Mucosa of descending colon (tissue), 3 donors: ENCODE measurements around the gene MAMDC4. TPM values are rescaled to one million over a fixed set of nuclear protein-coding genes. Genes with fewer than 3 reads are reported as not detected.

Experiments
- ATAC-seq: fragments of 200-7000 bp; cut with Tn5 transposase; one replicate; pipeline ENCODE4 v1.9.1; 2020; ENCODE audit warnings: mild to moderate bottlenecking, moderate library complexity
- DNase-seq, 3 donors: peaks; one replicate each; pipeline ENCODE4 v3.0.0-alpha.2; 2020
- H3K36me3 ChIP-seq: fragments of 200-600 bp; one replicate; pipeline ENCODE4 v1.8.0; 2021; ENCODE audit warnings: low read depth, mild to moderate bottlenecking
- H3K4me1 ChIP-seq: fragments of 200-600 bp; one replicate; pipeline ENCODE4 v1.8.0; 2021; ENCODE audit warnings: low read depth, mild to moderate bottlenecking
- H3K4me3 ChIP-seq: fragments of 200-600 bp; one replicate; pipeline ENCODE4 v1.8.0; 2021; ENCODE audit warnings: mild to moderate bottlenecking
- H3K9me3 ChIP-seq: fragments of 200-600 bp; one replicate; pipeline ENCODE4 v1.8.0; 2021; ENCODE audit warnings: mild to moderate bottlenecking
- CTCF ChIP-seq: fragments of 200-600 bp; IDR thresholded peaks from one replicate; pipeline ENCODE4 v1.8.0; 2022; ENCODE audit warnings: antibody characterized with exemption, mild to moderate bottlenecking
- intact Hi-C, 2 donors: fragments of 100-400 bp; cut with DNase I in 1 of 2; cut with micrococcal nuclease in 1 of 2; formaldehyde crosslinking; loops; one replicate each; pipeline versions ENCODE4 v1.11.0 to v1.11.1; 2022; cut with DNase I, micrococcal nuclease
- total RNA-seq, 3 donors: library from RNA; stranded (reverse); fragmentation: NEBNext Ultra II Directional in 2 of 3; extraction: Animal tissue kit (Norgen Biotek cat#: 25700) in 2 of 3; gene quantifications; one replicate each; pipeline versions ENCODE4 v1.2.1 to v1.2.4, GENCODE V29; 2021 to 2023
- donor health status: DM: no; HTN: no; CAD: no; lungs with moderate emphysema.
- donor health status: DM: no; HTN: no; CAD: no.
- donor health status: DM: no; HTN: yes; CAD: no.

The MAMDC4 gene
- total RNA-seq, 3 donors from 2014 or later, result 15.4 to 43.8 (median 18.5) TPM

GRCh38 chr9:136849038-136849959 is 2.8 kb upstream of the MAMDC4 start, which contains the start of gene PHPT1:
Gene PHPT1, plus strand, starts transcription at chr9:136849409. Its CDS starts 22 bp downstream, at chr9:136849431.
- Histone ChIP-seq H3K4me1 (peaks cover 11% of the 10 kb centered on the region), H3K9me3 (no peaks in the 10 kb centered on the region), H3K36me3 (no peaks in the 10 kb centered on the region), H3K4me3 (peak within 1 kb of the TSS; percentile 54)
- DNase-seq, result peak; percentile 98 to 99 (median 98)
- ATAC-seq, result peak; percentile 80
- TF ChIP-seq CTCF, result no peak
- intact Hi-C loops, result no loop called here

GRCh38 chr9:136849960-136850865 is 1.9 kb upstream of the MAMDC4 start:
- peaks cover 11% of the 10 kb centered on the region for H3K4me1 ChIP-seq
- DNase-seq (peak; percentile 33 to 75 (median 63)), ATAC-seq (no peak)
- intact Hi-C loops, result no loop called here
- H3K36me3 ChIP-seq, result no peaks in the 10 kb centered on the region
- H3K9me3 ChIP-seq, result no peaks in the 10 kb centered on the region
- no peak overlapping the region for H3K4me3 ChIP-seq
- TF ChIP-seq CTCF, result no peak

- H3K4me1 ChIP-seq, result peaks cover 11% of the 10 kb centered on the region
- H3K36me3 ChIP-seq, result no peaks in the 10 kb centered on the region
- H3K9me3 ChIP-seq, result no peaks in the 10 kb centered on the region
- no peak overlapping the region for H3K4me3 ChIP-seq
- TF ChIP-seq CTCF, result no peak
- DNase-seq (peak; percentile 10 to 54 (median 42)), ATAC-seq (no peak)
- intact Hi-C loops, result no loop called here
Measured at GRCh38 chr9:136850866-136851775, 1.0 kb upstream of the MAMDC4 start.

GRCh38 chr9:136852664-136853595 is 784 bp downstream of the MAMDC4 start:
- DNase-seq, result peak in 2 of 3 donors; percentile 28 to 52
- Histone ChIP-seq H3K36me3 (no peaks in the 10 kb centered on the region), H3K9me3 (no peaks in the 10 kb centered on the region), H3K4me1 (peaks cover 16% of the 10 kb centered on the region), H3K4me3 (no peak overlapping the region)
- ATAC-seq, result no peak
- intact Hi-C loops, result no loop called here
- TF ChIP-seq CTCF, result no peak
